Breast epithelium (tissue), 4 donors: ENCODE measurements around the gene PRKAG1. TPM values are rescaled to one million over a fixed set of nuclear protein-coding genes. Genes with fewer than 3 reads are reported as not detected.

Experiments used
- DNase-seq, 2 donors: peaks; one replicate each; pipeline ENCODE4 v3.0.0-alpha.2; 2019; ENCODE audit warnings: low spot score in 2 of 2
- H3K27ac ChIP-seq, 2 donors: fragments of 200-600 bp; sonication (generic) in 1 of 2; one replicate each; pipeline ENCODE4 v1.5.1; 2016 to 2019; ENCODE audit warnings: mild to moderate bottlenecking in 1 of 2
- H3K27me3 ChIP-seq, 2 donors: fragments of 200-600 bp; sonication (generic) in 1 of 2; one replicate each; pipeline versions ENCODE4 v1.5.1 to v1.6.0; 2017 to 2019; ENCODE audit warnings: control low read depth in 1 of 2, mild to moderate bottlenecking in 1 of 2
- H3K36me3 ChIP-seq: fragments of 200-600 bp; one replicate; pipeline ENCODE4 v1.5.1; 2019
- H3K4me1 ChIP-seq, 2 donors: fragments of 200-600 bp; sonication (generic); one replicate each; pipeline ENCODE4 v1.5.1; 2016 to 2019; ENCODE audit warnings: control low read depth in 1 of 2
- H3K4me3 ChIP-seq, 3 donors: fragments of 200-600 bp; sonication (generic); 1 replicate in 2 of 3; 2 replicates in 1 of 3; pipeline ENCODE4 v1.5.1; 2016 to 2019; ENCODE audit warnings: mild to moderate bottlenecking in 3 of 3, moderate library complexity in 2 of 3
- H3K9me3 ChIP-seq, 2 donors: fragments of 200-600 bp; sonication (generic) in 1 of 2; one replicate each; pipeline ENCODE4 v1.5.1; 2016 to 2019; ENCODE audit warnings: control low read depth in 1 of 2
- POLR2A ChIP-seq: fragments of 450-650 bp; IDR thresholded peaks from one replicate; pipeline ENCODE4 v1.6.1; 2016; ENCODE audit warnings: antibody characterized with exemption, mild to moderate bottlenecking, moderate library complexity
- POLR2AphosphoS5 ChIP-seq, 3 donors: sonication (generic); formaldehyde crosslinking; IDR thresholded peaks; one replicate each; pipeline ENCODE4 v1.6.1; 2017; ENCODE audit warnings: antibody characterized with exemption in 3 of 3
- intact Hi-C: fragments of 100-400 bp; cut with DNase I; formaldehyde crosslinking; loops from one replicate; pipeline ENCODE4 v1.15.1; 2023; ENCODE audit warnings: low total_unique reads
- total RNA-seq, 3 donors: library from RNA; depleted of rRNA; stranded (reverse); fragments of >200 nt; gene quantifications; one replicate each; pipeline ENCODE4 v1.1.0, GENCODE V29; 2016
- TF ChIP-seq, protein P1 (sequence below), 3 donors: fragments of 450-650 bp; IDR thresholded peaks; one replicate each; pipeline ENCODE4 v1.5.1; 2016 to 2017; ENCODE audit warnings: antibody characterized with exemption in 3 of 3, mild to moderate bottlenecking in 3 of 3, moderate library complexity in 3 of 3

PRKAG1 gene
- total RNA-seq, 3 donors from 2014 or later, result 50.5 to 84.3 (median 54.0) TPM

DNA sequence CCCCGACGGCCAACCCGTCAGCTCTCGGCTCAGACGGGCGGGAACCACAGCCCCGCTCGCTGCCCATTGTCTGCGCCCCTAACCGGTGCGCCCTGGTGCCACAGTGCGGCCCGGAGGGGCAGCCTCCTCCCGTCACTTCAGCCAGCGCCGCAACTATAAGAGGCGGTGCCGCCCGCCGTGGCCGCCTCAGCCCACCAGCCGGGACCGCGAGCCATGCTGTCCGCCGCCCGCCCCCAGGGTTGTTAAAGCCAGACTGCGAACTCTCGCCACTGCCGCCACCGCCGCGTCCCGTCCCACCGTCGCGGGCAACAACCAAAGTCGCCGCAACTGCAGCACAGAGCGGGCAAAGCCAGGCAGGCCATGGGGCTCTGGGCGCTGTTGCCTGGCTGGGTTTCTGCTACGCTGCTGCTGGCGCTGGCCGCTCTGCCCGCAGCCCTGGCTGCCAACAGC lies 40.3 kb downstream of the PRKAG1 start, which contains the start of gene WNT1:
Gene WNT1 (plus strand): TSS at position 32 of the 450 bp plus-strand sequence. CDS start 329 bp downstream, at position 361.
- TF ChIP-seq, protein P1, sequence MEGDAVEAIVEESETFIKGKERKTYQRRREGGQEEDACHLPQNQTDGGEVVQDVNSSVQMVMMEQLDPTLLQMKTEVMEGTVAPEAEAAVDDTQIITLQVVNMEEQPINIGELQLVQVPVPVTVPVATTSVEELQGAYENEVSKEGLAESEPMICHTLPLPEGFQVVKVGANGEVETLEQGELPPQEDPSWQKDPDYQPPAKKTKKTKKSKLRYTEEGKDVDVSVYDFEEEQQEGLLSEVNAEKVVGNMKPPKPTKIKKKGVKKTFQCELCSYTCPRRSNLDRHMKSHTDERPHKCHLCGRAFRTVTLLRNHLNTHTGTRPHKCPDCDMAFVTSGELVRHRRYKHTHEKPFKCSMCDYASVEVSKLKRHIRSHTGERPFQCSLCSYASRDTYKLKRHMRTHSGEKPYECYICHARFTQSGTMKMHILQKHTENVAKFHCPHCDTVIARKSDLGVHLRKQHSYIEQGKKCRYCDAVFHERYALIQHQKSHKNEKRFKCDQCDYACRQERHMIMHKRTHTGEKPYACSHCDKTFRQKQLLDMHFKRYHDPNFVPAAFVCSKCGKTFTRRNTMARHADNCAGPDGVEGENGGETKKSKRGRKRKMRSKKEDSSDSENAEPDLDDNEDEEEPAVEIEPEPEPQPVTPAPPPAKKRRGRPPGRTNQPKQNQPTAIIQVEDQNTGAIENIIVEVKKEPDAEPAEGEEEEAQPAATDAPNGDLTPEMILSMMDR (IDR thresholded peaks at IDR 0.05), result no peak
- TF ChIP-seq POLR2A (no peak), POLR2AphosphoS5 (IDR thresholded peaks at IDR 0.05) (no peak)
- DNase-seq, result no peak
- H3K4me1 ChIP-seq, result peaks cover 18 to 32% of the 10 kb centered on the region in 2 donors
- H3K27ac ChIP-seq, result no peak within 1 kb of the TSS
- H3K27me3 ChIP-seq, result peaks cover 3 to 66% of the 10 kb centered on the region in 2 donors
- no peaks in the 10 kb centered on the region for H3K9me3 ChIP-seq
- intact Hi-C loops, result no loop called here
- peak within 1 kb of the TSS; percentile 36 to 66 (median 42) for H3K4me3 ChIP-seq
- no peaks in the 10 kb centered on the region for H3K36me3 ChIP-seq

DNA sequence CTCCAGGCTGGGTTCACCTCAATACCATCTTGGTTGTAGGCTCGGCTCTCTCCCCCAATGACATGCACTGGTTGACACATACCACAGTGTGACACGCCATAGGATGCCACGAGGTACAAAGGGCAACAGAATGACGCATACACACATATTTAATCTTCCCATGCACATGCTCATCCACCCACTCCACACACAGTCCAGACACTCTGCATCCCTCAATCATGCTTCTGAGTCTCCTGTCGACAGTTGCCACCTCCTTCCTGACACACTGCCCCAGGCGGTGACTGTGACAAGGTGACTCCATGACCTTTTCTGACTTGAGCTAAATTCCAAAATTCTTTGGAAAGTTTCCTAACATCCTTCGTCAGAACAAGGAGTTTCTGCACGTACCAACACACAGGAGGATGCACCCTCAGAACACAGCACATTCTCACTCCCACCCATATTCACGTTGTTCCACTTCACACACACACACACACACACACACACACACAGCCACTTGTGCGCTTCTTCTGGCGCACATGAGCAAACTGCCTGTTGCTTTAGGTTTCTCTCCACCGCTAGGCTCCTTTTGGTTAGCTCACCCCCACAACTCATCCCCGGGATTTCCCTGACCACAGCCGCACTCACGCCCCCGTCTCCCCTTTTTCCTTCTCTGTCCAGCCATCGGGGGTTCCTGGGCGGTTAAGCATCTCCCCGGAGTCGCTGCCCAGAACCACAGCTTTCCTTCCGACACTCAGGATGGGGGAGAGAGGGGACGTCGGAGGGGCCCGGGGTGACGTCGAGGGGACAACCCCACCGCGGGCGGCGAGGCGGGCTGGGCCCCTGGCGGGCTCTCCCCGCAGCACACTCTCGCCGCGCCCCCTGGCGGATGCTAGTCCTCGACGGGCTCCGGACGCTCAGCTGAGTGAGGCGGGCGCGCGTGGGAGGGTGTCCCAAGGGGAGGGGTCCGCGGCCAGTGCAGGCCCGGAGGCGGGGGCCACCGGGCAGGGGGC lies 41.0 kb downstream of the PRKAG1 start:
- peaks cover 3 to 73% of the 10 kb centered on the region in 2 donors for H3K27me3 ChIP-seq
- H3K27ac ChIP-seq, result no peak overlapping the region
- H3K9me3 ChIP-seq, result no peaks in the 10 kb centered on the region
- DNase-seq, result no peak
- peaks cover 18 to 32% of the 10 kb centered on the region in 2 donors for H3K4me1 ChIP-seq
- TF ChIP-seq POLR2AphosphoS5 (IDR thresholded peaks at IDR 0.05) (no peak), POLR2A (no peak)
- TF ChIP-seq, protein P1 (IDR thresholded peaks at IDR 0.05), result peak; percentile 56 to 79 (median 67)
- intact Hi-C loops, result no loop called here
- no peaks in the 10 kb centered on the region for H3K36me3 ChIP-seq
- H3K4me3 ChIP-seq, result peak overlapping the region; percentile 36 to 66 (median 42)

DNA sequence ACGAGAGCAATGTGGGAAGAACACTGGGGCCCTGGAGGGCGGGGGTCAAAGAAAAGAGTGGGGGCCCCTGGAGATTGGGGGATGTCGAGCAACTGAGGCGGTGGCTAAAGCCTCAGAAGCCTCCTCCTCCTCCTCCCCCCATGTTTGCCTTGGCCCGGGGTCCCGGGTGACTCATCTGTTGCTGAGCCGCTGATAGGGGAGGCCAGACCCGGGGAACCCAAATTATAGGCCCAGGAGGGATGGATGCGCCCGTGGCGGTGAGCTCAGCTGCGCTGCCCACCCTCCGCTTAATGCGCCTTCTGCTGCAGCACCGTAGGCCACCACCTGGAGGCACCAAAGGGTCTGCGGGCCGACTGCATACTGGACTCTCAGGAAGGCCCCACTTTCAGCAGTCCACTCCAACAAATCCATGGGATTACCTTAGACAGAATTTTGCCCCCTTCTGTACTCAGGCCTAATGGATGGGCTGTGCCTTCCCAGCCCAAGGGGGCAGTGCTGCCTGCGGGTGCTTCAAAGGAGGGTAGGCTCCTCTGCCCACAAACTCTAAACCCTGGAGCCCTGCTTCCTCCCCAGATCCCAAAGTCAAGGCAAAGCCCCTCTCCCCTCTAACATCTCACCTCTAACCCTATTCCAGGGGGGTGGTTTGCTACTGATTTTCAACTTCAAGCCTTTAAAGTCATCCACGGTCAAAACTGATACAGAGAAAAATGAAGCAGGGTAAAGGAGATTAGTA lies 44.5 kb downstream of the PRKAG1 start:
- H3K36me3 ChIP-seq, result no peaks in the 10 kb centered on the region
- peaks cover 14 to 79% of the 10 kb centered on the region in 2 donors for H3K27me3 ChIP-seq
- H3K9me3 ChIP-seq, result no peaks in the 10 kb centered on the region
- H3K4me3 ChIP-seq, result no peak overlapping the region
- H3K4me1 ChIP-seq, result peaks cover 5 to 20% of the 10 kb centered on the region in 2 donors
- intact Hi-C loops, result no loop called here
- DNase-seq, result no peak
- no peak for TF ChIP-seq POLR2AphosphoS5 (IDR thresholded peaks at IDR 0.05)
- no peak for TF ChIP-seq POLR2A
- TF ChIP-seq, protein P1 (IDR thresholded peaks at IDR 0.05), result no peak
- H3K27ac ChIP-seq, result no peak overlapping the region

DNA sequence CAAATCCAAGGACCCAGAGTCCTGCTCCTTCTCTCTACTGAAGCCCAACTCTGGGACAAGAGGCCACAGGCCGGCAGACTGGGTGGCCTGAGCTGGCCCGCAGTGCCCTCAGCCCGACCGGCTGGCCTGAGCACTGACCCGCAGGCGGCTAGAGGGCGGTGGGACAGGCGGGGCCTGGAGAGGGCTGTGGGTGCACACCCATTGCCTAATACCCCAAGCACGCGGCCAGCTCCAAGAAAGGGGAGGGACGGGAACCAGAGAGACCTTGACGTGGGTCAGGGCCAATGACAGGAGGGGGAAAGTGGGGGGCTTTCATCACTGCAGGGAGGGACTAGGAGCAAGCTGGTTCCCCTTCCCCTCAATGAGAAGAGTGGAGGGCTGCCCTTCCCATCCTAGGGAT lies 45.0 kb downstream of the PRKAG1 start:
- DNase-seq, result no peak
- Histone ChIP-seq H3K27me3 (peaks cover 15 to 74% of the 10 kb centered on the region in 2 donors), H3K4me1 (peaks cover 5 to 14% of the 10 kb centered on the region in 2 donors), H3K36me3 (no peaks in the 10 kb centered on the region), H3K9me3 (no peaks in the 10 kb centered on the region), H3K27ac (no peak overlapping the region), H3K4me3 (no peak overlapping the region)
- intact Hi-C loops, result no loop called here
- TF ChIP-seq POLR2A (no peak), POLR2AphosphoS5 (IDR thresholded peaks at IDR 0.05) (no peak)
- TF ChIP-seq, protein P1 (IDR thresholded peaks at IDR 0.05), result no peak
